ENCODE measurements around the gene FRAT1. TPM values are rescaled to one million over a fixed set of nuclear protein-coding genes. Genes with fewer than 3 reads are reported as not detected.

The FRAT1 gene
- polyA plus RNA-seq, 1 donor (not counting 4 experiments of a cell fraction or from before 2014, with no cell fraction given), result 0.34 TPM

DNA sequence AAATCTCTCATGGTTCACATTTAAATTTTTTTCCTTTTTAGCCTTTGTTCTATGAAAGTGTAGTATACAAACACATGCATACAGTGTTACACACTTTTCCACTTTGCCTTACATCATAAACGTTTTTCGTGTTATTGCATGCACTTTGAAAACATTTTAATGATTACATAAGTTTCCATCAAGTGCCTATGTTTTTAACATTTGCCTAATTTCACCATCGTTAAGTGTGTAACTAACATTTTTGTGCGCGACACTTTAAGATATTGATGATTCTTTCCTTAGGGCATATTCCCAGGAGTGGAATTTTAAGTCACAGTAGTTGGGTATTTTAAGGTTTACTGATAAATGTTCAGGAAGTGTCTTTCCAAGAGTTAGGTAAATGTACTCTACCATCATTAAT lies 16.9 kb downstream of the FRAT1 start:
- DNase-seq (ENCODE audit: low read depth, low spot score) (no peak), FAIRE-seq (no peak)
- peak overlapping the region; percentile 25 for H3K9ac ChIP-seq (ENCODE audit: control insufficient read depth, extremely low read depth, insufficient read depth, low read length)
- H2AFZ ChIP-seq (ENCODE audit: control insufficient read depth, low read length), result no peak overlapping the region
- H3K9me1 ChIP-seq (ENCODE audit: control insufficient read depth, extremely low read depth, insufficient read depth, low read length), result no peaks in the 10 kb centered on the region
- no peaks in the 10 kb centered on the region for H3K36me3 ChIP-seq (ENCODE audit: control insufficient read depth in 2 of 2, extremely low read depth in 1 of 2, insufficient read depth in 2 of 2, low read length in 2 of 2)
- peaks cover 23% of the 10 kb centered on the region for H3K79me2 ChIP-seq (ENCODE audit: control insufficient read depth, insufficient read depth, low read length)
- H3K9me3 ChIP-seq (ENCODE audit: control insufficient read depth, low read depth, low read length), result no peaks in the 10 kb centered on the region
- H3K4me2 ChIP-seq (ENCODE audit: control insufficient read depth, extremely low read depth, insufficient read depth, low read depth, low read length), result peak overlapping the region; percentile 69
- TF ChIP-seq EZH2 (IDR thresholded peaks at IDR 0.05; ENCODE audit: low read length), result no peak
- TF ChIP-seq, protein P1, sequence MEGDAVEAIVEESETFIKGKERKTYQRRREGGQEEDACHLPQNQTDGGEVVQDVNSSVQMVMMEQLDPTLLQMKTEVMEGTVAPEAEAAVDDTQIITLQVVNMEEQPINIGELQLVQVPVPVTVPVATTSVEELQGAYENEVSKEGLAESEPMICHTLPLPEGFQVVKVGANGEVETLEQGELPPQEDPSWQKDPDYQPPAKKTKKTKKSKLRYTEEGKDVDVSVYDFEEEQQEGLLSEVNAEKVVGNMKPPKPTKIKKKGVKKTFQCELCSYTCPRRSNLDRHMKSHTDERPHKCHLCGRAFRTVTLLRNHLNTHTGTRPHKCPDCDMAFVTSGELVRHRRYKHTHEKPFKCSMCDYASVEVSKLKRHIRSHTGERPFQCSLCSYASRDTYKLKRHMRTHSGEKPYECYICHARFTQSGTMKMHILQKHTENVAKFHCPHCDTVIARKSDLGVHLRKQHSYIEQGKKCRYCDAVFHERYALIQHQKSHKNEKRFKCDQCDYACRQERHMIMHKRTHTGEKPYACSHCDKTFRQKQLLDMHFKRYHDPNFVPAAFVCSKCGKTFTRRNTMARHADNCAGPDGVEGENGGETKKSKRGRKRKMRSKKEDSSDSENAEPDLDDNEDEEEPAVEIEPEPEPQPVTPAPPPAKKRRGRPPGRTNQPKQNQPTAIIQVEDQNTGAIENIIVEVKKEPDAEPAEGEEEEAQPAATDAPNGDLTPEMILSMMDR (optimal IDR thresholded peaks at IDR 0.05 in 1 of 3, IDR thresholded peaks at IDR 0.05 in 1 of 3, conservative IDR thresholded peaks at IDR 0.05 in 1 of 3; ENCODE audit: extremely low read depth in 1 of 3, insufficient read depth in 2 of 3, low read length in 3 of 3), result no peak
- no peak overlapping the region for H3K4me3 ChIP-seq (ENCODE audit: control insufficient read depth in 2 of 3, extremely low read depth in 1 of 3, insufficient read depth in 2 of 3, low read depth in 1 of 3, low read length in 3 of 3)
- no peaks in the 10 kb centered on the region for H4K20me1 ChIP-seq (ENCODE audit: control insufficient read depth, extremely low read depth, insufficient read depth, low read length)
- H3K27ac ChIP-seq (ENCODE audit: control insufficient read depth, insufficient read depth, low read length), result peak overlapping the region; percentile 14
- H3K27me3 ChIP-seq (ENCODE audit: control insufficient read depth, extremely low read depth, insufficient read depth, low read length), result no peaks in the 10 kb centered on the region
- dilution Hi-C loops (cut with MboI; ENCODE audit: extremely low pct_ligation_motif_present, low sequenced_read_pairs), result no loop called here
- H3K4me1 ChIP-seq (ENCODE audit: control insufficient read depth, extremely low read depth, insufficient read depth, low read length), result peaks cover 31% of the 10 kb centered on the region

DNA sequence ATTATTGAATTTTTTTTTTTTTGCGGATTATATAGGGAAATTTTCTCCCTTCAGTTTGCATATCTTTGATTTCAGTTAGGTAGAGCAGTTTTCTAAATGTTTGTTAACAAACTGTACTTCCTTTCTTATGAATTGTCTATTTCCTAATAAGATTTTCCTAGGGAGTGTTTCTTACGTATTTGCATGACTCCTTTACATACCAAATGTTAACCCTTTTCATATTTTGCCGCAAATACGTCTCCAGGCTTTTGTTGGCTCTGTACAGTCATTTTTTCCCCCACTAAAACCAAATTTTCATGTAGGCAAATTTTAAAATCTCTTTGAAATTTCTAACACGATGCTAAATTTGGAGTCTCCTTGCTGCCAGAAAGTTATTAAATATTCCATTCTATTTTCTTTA lies 17.4 kb downstream of the FRAT1 start:
- dilution Hi-C loops (cut with MboI; ENCODE audit: extremely low pct_ligation_motif_present, low sequenced_read_pairs), result no loop called here
- Histone ChIP-seq H3K27ac (ENCODE audit: control insufficient read depth, insufficient read depth, low read length) (peak overlapping the region; percentile 47), H3K4me2 (ENCODE audit: control insufficient read depth, extremely low read depth, insufficient read depth, low read depth, low read length) (peak overlapping the region; percentile 69), H3K9ac (ENCODE audit: control insufficient read depth, extremely low read depth, insufficient read depth, low read length) (peak overlapping the region; percentile 47), H3K4me1 (ENCODE audit: control insufficient read depth, extremely low read depth, insufficient read depth, low read length) (peaks cover 31% of the 10 kb centered on the region), H4K20me1 (ENCODE audit: control insufficient read depth, extremely low read depth, insufficient read depth, low read length) (no peaks in the 10 kb centered on the region), H3K27me3 (ENCODE audit: control insufficient read depth, extremely low read depth, insufficient read depth, low read length) (no peaks in the 10 kb centered on the region), H3K79me2 (ENCODE audit: control insufficient read depth, insufficient read depth, low read length) (peaks cover 19% of the 10 kb centered on the region), H2AFZ (ENCODE audit: control insufficient read depth, low read length) (no peak overlapping the region), H3K4me3 (ENCODE audit: control insufficient read depth in 2 of 3, extremely low read depth in 1 of 3, insufficient read depth in 2 of 3, low read depth in 1 of 3, low read length in 3 of 3) (no peak overlapping the region), H3K9me3 (ENCODE audit: control insufficient read depth, low read depth, low read length) (no peaks in the 10 kb centered on the region), H3K9me1 (ENCODE audit: control insufficient read depth, extremely low read depth, insufficient read depth, low read length) (no peaks in the 10 kb centered on the region), H3K36me3 (ENCODE audit: control insufficient read depth in 2 of 2, extremely low read depth in 1 of 2, insufficient read depth in 2 of 2, low read length in 2 of 2) (no peaks in the 10 kb centered on the region)
- FAIRE-seq, result no peak
- no peak for DNase-seq (ENCODE audit: low read depth, low spot score)
- TF ChIP-seq, protein P1 (optimal IDR thresholded peaks at IDR 0.05 in 1 of 3, IDR thresholded peaks at IDR 0.05 in 1 of 3, conservative IDR thresholded peaks at IDR 0.05 in 1 of 3; ENCODE audit: extremely low read depth in 1 of 3, insufficient read depth in 2 of 3, low read length in 3 of 3), result no peak
- TF ChIP-seq EZH2 (IDR thresholded peaks at IDR 0.05; ENCODE audit: low read length), result no peak
